Common myeloid progenitor, CD34-positive (primary cell): Measurements from ENCODE around the gene MERTK.

Experiments used
- CTCF ChIA-PET: fragments of 350-600 bp; sonication (Branson Sonifier 250); formaldehyde crosslinking; loops from one replicate; lab custom pipeline; 2021; ENCODE audit warnings: antibody characterized with exemption; lab: Charles Lee
- POLR2A ChIA-PET: fragments of 350-600 bp; sonication (Branson Sonifier 250); formaldehyde crosslinking; loops from one replicate; lab custom pipeline; 2021; ENCODE audit warnings: antibody characterized with exemption; lab: Charles Lee
- DNase-seq, 3 donors: peaks; one replicate each; pipeline versions ENCODE4 v3.0.0 to v3.0.0-alpha.2; 2013
- H3K27ac ChIP-seq, 2 experiments: 1 replicate in 1 of 2; 2 replicates in 1 of 2; pipeline ENCODE4 v1.7.0; 2013; ENCODE audit warnings: inconsistent platforms in 2 of 2, low read length in 2 of 2, mild to moderate bottlenecking in 2 of 2, low read depth in 1 of 2, moderate library complexity in 1 of 2; ENCODE audit not compliant: severe bottlenecking in 2 of 2, insufficient read depth in 1 of 2, poor library complexity in 1 of 2
- H3K27me3 ChIP-seq, 5 experiments: replicated peaks in 2 of 5; 1 replicate in 3 of 5; 2 replicates in 2 of 5; pipeline versions ENCODE4 v1.6.1 to v1.7.0; 2013; ENCODE audit warnings: low read length in 4 of 5, mild to moderate bottlenecking in 2 of 5, moderate library complexity in 2 of 5, inconsistent platforms in 1 of 5; ENCODE audit not compliant: insufficient read depth in 5 of 5, control insufficient read depth in 4 of 5
- H3K36me3 ChIP-seq, 4 experiments: 1 replicate in 2 of 4; 2 replicates in 2 of 4; pipeline versions ENCODE4 v1.6.1 to v1.7.0; 2013; ENCODE audit warnings: low read length in 3 of 4, control low read depth in 1 of 4, mild to moderate bottlenecking in 1 of 4; ENCODE audit not compliant: control insufficient read depth in 4 of 4, insufficient read depth in 4 of 4
- H3K4me1 ChIP-seq, 4 experiments: 1 replicate in 3 of 4; 2 replicates in 1 of 4; pipeline versions ENCODE4 v1.6.1 to v1.7.1; 2013; ENCODE audit warnings: low read length in 3 of 4, mild to moderate bottlenecking in 3 of 4, control low read depth in 1 of 4, inconsistent platforms in 1 of 4, moderate library complexity in 1 of 4; ENCODE audit not compliant: control insufficient read depth in 4 of 4, insufficient read depth in 4 of 4; ENCODE audit errors: control extremely low read depth in 1 of 4
- H3K4me3 ChIP-seq, 7 experiments: 1 replicate in 4 of 7; 2 replicates in 3 of 7; pipeline versions ENCODE4 v1.5.1 to v1.7.0; 2013; ENCODE audit warnings: mild to moderate bottlenecking in 7 of 7, low read length in 6 of 7, moderate library complexity in 6 of 7, inconsistent platforms in 2 of 7, low read depth in 2 of 7, control low read depth in 1 of 7; ENCODE audit not compliant: insufficient read depth in 4 of 7, control insufficient read depth in 1 of 7; ENCODE audit errors: extremely low read depth in 1 of 7
- H3K9me3 ChIP-seq, 5 experiments: 1 replicate in 4 of 5; 2 replicates in 1 of 5; pipeline versions ENCODE4 v1.6.1 to v1.7.1; 2013; ENCODE audit warnings: low read length in 4 of 5, mild to moderate bottlenecking in 2 of 5, inconsistent platforms in 1 of 5, low read depth in 1 of 5, moderate library complexity in 1 of 5; ENCODE audit not compliant: control insufficient read depth in 4 of 5, insufficient read depth in 2 of 5; ENCODE audit errors: control extremely low read depth in 1 of 5
- WGBS: methylation state at CpG from one replicate; pipeline ENCODE4 v1.1.5; 2013; ENCODE audit not compliant: insufficient coverage; 5-methylcytosine and 5-hydroxymethylcytosine counted together

Gene MERTK

DNA sequence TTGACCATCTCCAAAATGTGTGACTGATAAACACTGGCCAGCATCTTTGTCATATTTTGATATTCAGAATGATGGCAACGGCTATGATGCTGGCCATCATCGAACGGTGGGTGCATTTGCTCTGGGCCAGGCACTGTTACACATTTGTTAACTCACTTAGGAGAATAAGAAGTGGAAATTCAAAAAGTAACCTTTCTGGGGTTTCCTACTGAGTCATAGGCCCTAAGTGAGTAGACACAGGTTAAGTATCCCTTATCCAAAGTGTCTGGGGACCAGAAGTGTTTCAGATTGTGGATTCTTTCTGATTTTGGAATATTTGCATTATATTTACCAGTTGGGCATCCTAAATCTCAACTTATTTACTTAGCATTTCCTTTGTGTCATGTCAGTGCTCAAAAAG, 92.0 kb downstream of the MERTK start:
- no peak overlapping the region for H3K4me3 ChIP-seq
- DNase-seq: no peak
- H3K27ac ChIP-seq: no peak overlapping the region
- H3K36me3 ChIP-seq: peaks cover 2 to 35% (median 21%) of the 10 kb centered on the region in 4 experiments
- ChIA-PET CTCF (no interaction called here), POLR2A (no interaction called here)
- H3K4me1 ChIP-seq: no peaks in the 10 kb centered on the region
- 100% methylated on average over 1 of the region's 3 CpGs for WGBS
- no peaks in the 10 kb centered on the region for H3K27me3 ChIP-seq
- no peaks in the 10 kb centered on the region for H3K9me3 ChIP-seq

- CTCF ChIA-PET: no interaction called here
- Histone ChIP-seq H3K4me3 (no peak overlapping the region), H3K9me3 (no peaks in the 10 kb centered on the region), H3K27ac (no peak overlapping the region), H3K36me3 (peaks cover 2 to 39% (median 19%) of the 10 kb centered on the region in 4 experiments), H3K27me3 (no peaks in the 10 kb centered on the region), H3K4me1 (no peaks in the 10 kb centered on the region)
- 99% methylated on average over 5 of the region's 7 CpGs for WGBS
- POLR2A ChIA-PET: no interaction called here
- DNase-seq: no peak
Observed at GRCh38 chr2:111990856-111991255, 92.4 kb downstream of the MERTK start.

DNA sequence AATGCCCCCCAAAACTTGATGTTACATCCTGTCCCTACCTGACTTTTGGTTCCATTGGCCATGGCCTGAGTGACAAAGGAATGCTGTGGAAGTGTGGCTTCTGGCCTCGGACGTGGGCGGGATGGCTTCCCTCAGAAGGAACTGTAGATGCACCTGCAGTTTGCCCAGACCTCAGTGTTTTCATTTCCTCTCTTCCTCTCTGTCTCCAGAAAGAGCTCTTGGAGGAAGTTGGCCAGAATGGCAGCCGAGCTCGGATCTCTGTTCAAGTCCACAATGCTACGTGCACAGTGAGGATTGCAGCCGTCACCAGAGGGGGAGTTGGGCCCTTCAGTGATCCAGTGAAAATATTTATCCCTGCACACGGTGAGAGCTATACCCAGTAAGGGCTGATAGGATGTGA, 95.6 kb downstream of the MERTK start:
- ChIA-PET POLR2A (no interaction called here), CTCF (interaction anchor here (1.3 kb wide), 1 partner anchor 57 kb away, joined by 3 read pairs; no protein-coding TSS in a partner anchor)
- H3K36me3 ChIP-seq: peaks cover 5 to 36% (median 26%) of the 10 kb centered on the region in 4 experiments
- no peak overlapping the region for H3K4me3 ChIP-seq
- H3K27ac ChIP-seq: no peak overlapping the region
- 90% methylated on average over 8 of the region's 8 CpGs for WGBS
- no peaks in the 10 kb centered on the region for H3K27me3 ChIP-seq
- H3K4me1 ChIP-seq: no peaks in the 10 kb centered on the region
- DNase-seq: no peak
- H3K9me3 ChIP-seq: no peaks in the 10 kb centered on the region

DNA sequence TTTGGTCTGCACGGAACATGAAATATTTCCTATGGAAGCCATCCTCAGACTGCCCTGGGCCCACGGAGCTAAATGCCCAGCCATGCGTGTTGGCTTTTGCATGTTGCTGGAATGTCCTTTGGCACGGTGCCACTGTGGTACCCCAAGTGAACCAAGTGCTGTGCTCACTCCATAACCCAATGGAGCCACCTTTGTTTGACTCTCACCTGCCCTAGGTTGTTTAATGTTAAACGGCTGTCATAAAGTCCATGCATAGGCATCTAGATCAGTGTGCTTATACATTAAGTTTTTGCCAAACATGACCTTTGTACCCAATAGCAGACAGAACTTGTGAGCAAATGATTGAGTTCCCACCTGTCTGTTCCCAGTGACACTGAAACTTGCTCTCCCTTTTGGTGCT, 96.7 kb downstream of the MERTK start:
- no peaks in the 10 kb centered on the region for H3K27me3 ChIP-seq
- ChIA-PET POLR2A (no interaction called here), CTCF (no interaction called here)

GRCh38 chr2:111999809-112000208, 101.4 kb downstream of the MERTK start:
- H3K4me1 ChIP-seq: peaks cover 20 to 38% (median 29%) of the 10 kb centered on the region in 4 experiments
- H3K27me3 ChIP-seq: no peaks in the 10 kb centered on the region
- CTCF ChIA-PET: no interaction called here
- H3K4me3 ChIP-seq: no peak overlapping the region
- H3K27ac ChIP-seq: no peak overlapping the region
- POLR2A ChIA-PET: no interaction called here
- peaks cover 7 to 28% (median 24%) of the 10 kb centered on the region in 4 experiments for H3K36me3 ChIP-seq
- no peaks in the 10 kb centered on the region for H3K9me3 ChIP-seq
- 100% methylated on average over 2 of the region's 4 CpGs for WGBS
- DNase-seq: no peak

More for the DNA sequence above, 96.7 kb downstream of the MERTK start:
- Histone ChIP-seq H3K9me3 (no peaks in the 10 kb centered on the region), H3K4me1 (peaks cover 0 to under 1% (median 0%) of the 10 kb centered on the region in 4 experiments), H3K27ac (no peak overlapping the region), H3K36me3 (peaks cover 5 to 35% (median 27%) of the 10 kb centered on the region in 4 experiments), H3K4me3 (no peak overlapping the region)
- WGBS: 100% methylated on average over 5 of the region's 5 CpGs
- DNase-seq: no peak

GRCh38 chr2:112000399-112001135, 102.2 kb downstream of the MERTK start:
- no peaks in the 10 kb centered on the region for H3K27me3 ChIP-seq
- no peak overlapping the region for H3K27ac ChIP-seq
- peaks cover 7 to 28% (median 19%) of the 10 kb centered on the region in 4 experiments for H3K36me3 ChIP-seq
- no peaks in the 10 kb centered on the region for H3K9me3 ChIP-seq
- 78% methylated on average over 4 of the region's 5 CpGs for WGBS
- ChIA-PET CTCF (interaction anchor here (1.2 kb wide), 1 partner anchor 17 kb away, joined by 3 read pairs; no protein-coding TSS in a partner anchor), POLR2A (no interaction called here)
- H3K4me3 ChIP-seq: peak overlapping the region in 1 of 7 experiments; percentile 26
- no peak for DNase-seq
- H3K4me1 ChIP-seq: peaks cover 20 to 44% (median 31%) of the 10 kb centered on the region in 4 experiments

GRCh38 chr2:112001136-112001715, 102.8 kb downstream of the MERTK start:
- H3K27ac ChIP-seq: peak overlapping the region; percentile 0 to 64
- WGBS: 73% methylated on average over 3 of the region's 4 CpGs
- peak overlapping the region in 3 of 7 experiments; percentile 3 to 41 (median 26) for H3K4me3 ChIP-seq
- no peaks in the 10 kb centered on the region for H3K9me3 ChIP-seq
- POLR2A ChIA-PET: no interaction called here
- CTCF ChIA-PET: interaction anchor here (1.2 to 1.4 kb wide), 2 partner anchors 17 to 114 kb away, joined by 3 read pairs; no protein-coding TSS in a partner anchor
- H3K4me1 ChIP-seq: peaks cover 20 to 49% (median 32%) of the 10 kb centered on the region in 4 experiments
- no peaks in the 10 kb centered on the region for H3K27me3 ChIP-seq
- peaks cover 7 to 25% (median 17%) of the 10 kb centered on the region in 4 experiments for H3K36me3 ChIP-seq
- DNase-seq: peak; percentile 63 to 84 (median 81)
